Choroid plexus epithelial cell (primary cell): Measurements from ENCODE around the gene SLC30A1.

ENCODE experiments used
- DNase-seq: peaks from one replicate; pipeline ENCODE4 v3.0.0-alpha.2; 2010; ENCODE audit warnings: low read depth
- H3K4me3 ChIP-seq: 2 replicates; pipeline ENCODE4 v1.5.1; 2011; ENCODE audit warnings: low read depth, mild to moderate bottlenecking, control low read depth, low read length, moderate library complexity
- CTCF ChIP-seq: conservative IDR thresholded peaks from 2 replicates; pipeline ENCODE4 v1.5.1; 2011; ENCODE audit warnings: low read depth, mild to moderate bottlenecking, control low read depth, inconsistent platforms, low read length, moderate library complexity

The SLC30A1 gene

GRCh38 chr1:211557894-211558625 lies 20.9 kb downstream of the SLC30A1 start:
- TF ChIP-seq CTCF, result no peak
- no peak for DNase-seq
- no peak overlapping the region for H3K4me3 ChIP-seq

GRCh38 chr1:211553549-211553948 lies 25.4 kb downstream of the SLC30A1 start:
- DNase-seq, result no peak
- H3K4me3 ChIP-seq, result no peak overlapping the region
- TF ChIP-seq CTCF, result no peak

DNA sequence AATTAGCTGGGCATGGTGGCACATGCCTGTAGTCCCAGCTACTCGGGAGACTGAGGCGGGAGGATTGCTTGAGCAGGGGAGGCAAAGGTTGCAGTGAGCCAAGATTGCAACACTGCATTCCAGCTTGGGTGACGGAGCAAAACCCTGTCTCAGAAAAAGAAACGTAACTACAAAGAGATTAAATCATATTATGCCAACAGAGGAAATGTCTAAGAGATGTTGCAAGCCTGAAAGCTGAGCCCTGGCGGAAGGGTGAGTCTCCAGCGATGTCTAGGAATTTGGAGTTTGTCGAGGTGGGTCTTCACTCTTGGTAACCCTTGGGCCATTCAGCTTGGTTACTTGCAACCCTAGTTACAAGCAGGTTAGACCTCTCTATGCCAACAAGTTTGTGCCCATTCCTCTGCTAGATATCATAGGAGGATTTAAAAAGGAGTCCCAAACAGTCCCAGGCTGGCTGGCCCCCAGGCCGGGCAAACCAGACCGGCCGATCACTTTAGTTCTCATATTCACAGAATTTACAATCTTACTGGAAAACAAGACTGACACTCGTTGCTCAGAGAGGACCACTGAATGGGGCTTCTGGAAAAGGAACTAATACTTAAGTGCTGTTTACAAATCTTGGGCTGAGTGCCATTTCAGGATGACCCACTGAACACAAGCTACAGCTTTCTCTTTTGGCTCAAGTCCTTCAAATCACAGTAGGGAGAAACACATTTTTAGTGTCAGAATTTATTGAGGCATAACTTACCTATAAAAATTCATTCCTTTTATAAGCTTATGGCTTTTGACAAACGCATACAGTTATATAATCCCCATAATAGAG lies 27.1 kb downstream of the SLC30A1 start:
- no peak for TF ChIP-seq CTCF
- H3K4me3 ChIP-seq, result no peak overlapping the region
- DNase-seq, result peak; percentile 81

DNA sequence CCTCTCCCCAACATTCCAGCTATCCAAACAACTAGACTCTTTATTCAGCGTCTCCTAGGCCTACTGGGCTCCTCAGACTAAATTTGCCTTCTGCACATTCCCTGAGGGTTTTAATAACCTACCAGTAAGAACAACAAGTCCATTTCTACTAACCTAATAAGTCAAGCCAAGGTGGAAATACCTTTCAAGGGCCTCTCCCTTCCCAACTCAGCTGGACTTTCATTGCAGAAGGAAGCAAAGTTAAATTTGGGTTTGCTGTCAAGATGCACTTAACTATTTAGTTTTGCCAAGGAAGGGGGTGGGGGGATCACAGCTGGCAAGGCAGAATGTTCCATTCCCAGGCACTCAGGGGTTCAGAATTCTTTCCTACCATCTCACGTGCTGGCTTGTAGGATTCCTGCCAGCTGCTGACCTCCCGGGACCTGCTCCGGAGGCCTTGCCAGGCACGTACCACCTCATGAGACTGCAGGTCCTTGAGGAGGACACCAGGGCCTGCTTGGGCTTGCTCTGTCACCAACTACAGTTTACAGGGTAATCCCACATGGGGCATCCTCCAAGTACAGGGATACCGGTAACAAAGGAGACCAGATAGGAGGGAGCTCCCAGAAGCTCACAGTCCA lies 29.8 kb downstream of the SLC30A1 start:
- no peak for TF ChIP-seq CTCF
- DNase-seq, result no peak
- H3K4me3 ChIP-seq, result no peak overlapping the region

GRCh38 chr1:211548321-211549091 lies 30.5 kb downstream of the SLC30A1 start:
- H3K4me3 ChIP-seq, result no peak overlapping the region
- no peak for TF ChIP-seq CTCF
- no peak for DNase-seq

- TF ChIP-seq CTCF, result no peak
These were observed 31.3 kb downstream of the SLC30A1 start for GRCh38 chr1:211547710-211548109.

More at GRCh38 chr1:211547710-211548109, 31.3 kb downstream of the SLC30A1 start:
- no peak for DNase-seq
- no peak overlapping the region for H3K4me3 ChIP-seq
